ENCODE data around the gene CTSZ. TPM values are rescaled to one million over a fixed set of nuclear protein-coding genes. Genes with fewer than 3 reads are reported as not detected.
"Not testable (repeated sequence)": the region's sequence is repeated elsewhere in the genome, so short reads cannot be mapped to it uniquely, and the experiment has no call there.

Gene CTSZ
- total RNA-seq, 1 experiment from 2014 or later = 259 TPM

DNA sequence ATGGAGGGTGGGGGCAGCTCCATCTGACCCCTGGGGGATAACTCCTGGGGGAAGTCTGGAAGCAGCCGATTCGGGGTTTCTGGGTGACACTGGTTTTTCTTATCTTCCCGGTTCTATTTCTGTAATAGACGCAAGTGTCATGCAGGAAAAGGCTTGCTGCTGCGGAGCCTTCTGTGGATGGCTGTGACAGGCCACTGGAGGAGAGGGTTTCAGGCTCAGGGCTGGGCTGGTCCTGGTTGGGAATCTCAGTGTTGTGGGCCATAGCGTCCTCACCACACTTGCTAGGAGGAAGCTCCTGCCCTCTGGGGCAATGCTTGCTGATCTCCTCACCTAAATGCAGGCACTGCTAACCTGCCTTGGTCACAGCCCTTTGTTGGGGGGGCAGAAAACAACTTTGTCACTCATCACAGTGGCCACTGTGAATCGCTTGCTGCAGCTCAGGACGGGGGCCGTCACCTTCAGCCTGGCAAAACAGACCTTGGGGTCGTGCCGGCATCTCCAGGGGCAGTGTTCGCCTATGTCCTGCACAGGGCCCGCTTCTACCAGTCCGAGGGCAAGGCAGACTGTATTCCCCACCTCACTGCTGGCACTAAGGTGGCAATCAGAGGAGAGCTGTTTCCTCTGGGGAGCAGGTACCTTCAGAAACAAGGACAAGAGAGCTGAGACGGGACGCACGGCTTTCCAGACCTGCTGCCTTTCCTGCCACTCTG lies 7.8 kb upstream of the CTSZ start:
- DNase-seq (ENCODE audit: extremely low read depth, low read depth) = no peak

GRCh38 chr20:59013959-59014608 lies 7.0 kb upstream of the CTSZ start:
- DNase-seq (ENCODE audit: extremely low read depth, low read depth) = no peak

DNA sequence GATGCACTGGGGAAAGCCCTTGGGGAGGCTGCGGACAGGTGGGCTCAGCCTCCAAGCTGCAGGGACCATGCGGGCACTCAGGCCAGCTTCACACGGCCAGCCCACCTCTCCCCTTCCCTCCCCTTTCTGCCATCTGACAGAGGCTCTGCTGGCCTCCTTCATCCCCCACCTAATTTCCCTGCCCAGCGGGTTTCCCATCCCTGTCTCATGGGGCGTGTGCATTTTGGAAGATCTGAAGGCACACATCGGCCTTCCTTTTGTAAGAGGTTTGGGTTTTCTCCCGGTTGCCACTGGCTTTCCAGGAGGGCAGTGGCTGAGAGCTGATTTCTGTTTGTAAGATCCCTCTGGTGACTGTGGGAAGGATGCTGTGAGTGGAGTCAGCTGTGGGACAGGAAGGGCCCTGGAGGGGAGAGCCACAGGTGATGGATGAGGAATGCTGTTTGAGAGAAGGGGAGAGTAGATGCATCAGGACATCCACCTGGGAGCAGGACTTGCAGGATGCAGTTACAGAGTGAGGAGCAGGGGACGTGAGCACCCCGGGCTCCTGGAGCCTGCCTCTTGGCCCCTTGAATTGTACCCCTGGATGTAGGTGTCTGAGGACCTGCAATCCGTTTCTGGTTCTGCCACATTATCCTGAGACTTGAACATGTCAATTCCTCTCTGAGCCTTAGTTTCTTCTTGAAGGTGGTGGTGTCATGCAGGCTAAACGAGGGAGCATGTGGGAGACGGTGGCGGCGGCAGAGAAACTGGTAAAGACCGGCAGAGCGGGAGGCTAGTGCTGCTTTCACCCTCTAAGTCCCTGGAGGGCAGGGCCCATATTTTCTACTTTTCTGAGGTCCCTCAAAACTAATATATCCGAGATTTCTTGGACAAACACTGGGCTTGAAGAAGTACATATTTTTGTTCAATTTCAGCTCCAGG lies 6.2 kb upstream of the CTSZ start:
- DNase-seq (ENCODE audit: extremely low read depth, low read depth) = no peak

DNA sequence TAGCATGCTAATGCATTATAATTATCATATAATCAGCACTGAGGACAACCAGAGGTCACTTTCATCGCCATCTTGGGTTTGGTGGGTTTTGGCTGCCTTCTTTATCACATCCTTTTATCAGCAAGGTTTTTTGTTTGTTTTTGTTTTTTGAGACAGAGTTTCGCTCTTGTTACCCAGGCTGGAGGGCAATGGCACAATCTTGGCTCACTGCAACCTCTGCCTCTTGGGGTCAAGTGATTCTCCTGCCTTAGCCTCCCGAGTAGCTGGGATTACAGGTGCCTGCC lies 4.8 kb upstream of the CTSZ start:
- DNase-seq (ENCODE audit: extremely low read depth, low read depth) = not testable (repeated sequence)

- no peak for DNase-seq (ENCODE audit: extremely low read depth, low read depth)
These were observed 4.2 kb upstream of the CTSZ start for GRCh38 chr20:59010995-59011873.

DNA sequence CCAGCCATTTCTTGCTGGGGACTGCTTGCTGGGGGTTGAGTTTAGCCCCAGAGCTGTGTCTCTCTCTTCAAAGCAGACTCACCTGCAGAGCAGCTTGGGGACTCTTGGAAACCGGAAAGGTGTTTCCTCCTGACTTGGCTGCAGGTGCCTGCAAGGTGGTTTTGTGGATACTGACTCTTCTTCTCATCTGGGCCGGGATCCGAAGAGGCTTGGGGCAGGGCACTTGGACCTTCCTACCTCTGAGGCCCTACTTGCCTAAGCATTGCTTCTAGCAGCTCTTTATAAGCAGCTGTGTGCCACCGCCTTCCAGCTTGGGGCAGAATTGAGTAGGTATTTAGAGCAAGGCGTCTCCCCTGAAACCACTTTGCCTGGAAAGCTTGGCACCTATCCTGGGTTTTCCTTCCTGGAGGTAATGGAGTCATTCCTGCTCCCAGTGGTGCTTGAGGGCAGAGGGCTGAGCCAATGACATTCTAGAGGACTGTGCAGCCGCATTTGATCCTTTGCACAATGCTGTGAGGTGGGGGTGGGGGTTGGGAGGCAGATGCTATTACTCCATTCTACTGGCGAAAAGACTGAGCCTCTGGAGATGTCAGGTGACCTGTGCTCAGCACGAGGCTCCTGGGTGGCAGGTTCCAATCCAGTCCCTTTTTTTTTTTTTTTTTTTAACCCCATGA lies 3.4 kb upstream of the CTSZ start:
- DNase-seq (ENCODE audit: extremely low read depth, low read depth) = no peak

- DNase-seq (ENCODE audit: extremely low read depth, low read depth) = no peak
These were observed 1.8 kb upstream of the CTSZ start for GRCh38 chr20:59008715-59009336.

GRCh38 chr20:59007665-59008511 lies 834 bp upstream of the CTSZ start:
- no peak for DNase-seq (ENCODE audit: extremely low read depth, low read depth)

GRCh38 chr20:59006167-59006863 lies 739 bp downstream of the CTSZ start:
- no peak for DNase-seq (ENCODE audit: extremely low read depth, low read depth)

DNA sequence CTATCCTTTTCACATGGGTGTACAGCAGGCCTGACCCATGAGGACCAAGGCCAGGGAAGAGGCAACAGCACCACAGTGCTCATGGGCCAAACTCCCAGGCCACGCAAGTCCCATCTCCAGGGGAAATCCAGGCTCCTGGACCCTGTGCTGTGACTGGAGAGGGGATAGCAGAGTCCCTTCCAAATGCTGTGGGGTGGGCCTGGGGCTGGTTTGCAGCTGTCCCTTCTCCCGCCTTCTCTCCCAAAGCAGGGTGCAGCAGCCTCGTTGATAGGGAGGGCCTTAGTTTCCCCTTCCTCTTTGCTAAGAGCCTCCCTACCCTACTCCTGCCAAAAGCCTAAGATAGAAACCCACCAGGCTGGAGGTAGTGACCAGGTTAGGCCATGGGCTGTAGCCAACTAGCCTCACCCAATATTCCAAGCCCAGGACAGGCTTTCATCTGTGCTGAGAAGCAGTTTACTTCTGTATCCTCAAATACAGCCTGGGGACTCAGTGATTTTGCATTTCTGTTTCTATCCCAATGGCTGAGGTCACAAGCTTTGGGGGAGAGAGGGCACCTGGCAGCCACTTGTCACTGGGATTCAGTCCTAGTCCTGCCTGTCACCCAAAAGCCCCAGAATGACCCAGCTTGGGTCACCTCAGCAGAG lies 1.4 kb downstream of the CTSZ start:
- no peak for DNase-seq (ENCODE audit: extremely low read depth, low read depth)

DNA sequence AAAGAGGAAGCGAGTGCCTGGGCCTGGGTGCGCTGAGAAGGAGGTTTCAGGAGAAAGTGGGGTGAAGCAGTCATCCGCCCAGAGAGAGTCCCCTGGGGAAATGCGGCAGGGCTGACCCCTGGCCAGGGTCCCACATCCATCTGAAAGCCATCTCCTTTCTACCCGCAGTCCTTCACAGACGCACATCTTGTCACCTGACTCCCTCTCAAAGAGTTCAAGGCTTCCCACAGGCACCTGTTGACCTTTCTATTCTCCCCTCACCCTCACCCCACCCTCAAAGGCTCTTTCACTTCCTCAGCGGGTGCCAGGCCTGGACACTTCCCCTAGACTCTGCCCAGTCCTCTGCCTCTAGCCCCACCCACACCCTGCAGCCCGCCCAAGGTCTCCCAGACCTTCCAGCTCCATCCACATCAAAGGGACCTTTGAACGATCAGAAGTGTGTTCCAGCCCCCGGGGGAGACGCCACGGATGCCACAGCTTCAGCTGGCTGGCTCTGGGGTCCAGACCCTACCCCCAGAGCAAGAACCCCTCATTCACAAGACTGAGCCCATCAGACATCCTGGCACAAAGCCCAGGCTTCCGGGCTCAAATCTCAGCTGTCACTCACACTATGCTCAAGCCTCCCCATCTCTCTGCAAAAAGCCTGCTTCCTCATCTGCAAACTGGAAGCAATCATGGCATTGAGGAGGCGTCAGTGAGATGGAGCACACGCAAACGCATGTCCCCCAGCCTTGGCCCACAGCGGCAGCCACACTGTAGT lies 2.1 kb downstream of the CTSZ start:
- DNase-seq (ENCODE audit: extremely low read depth, low read depth) = no peak

- no peak for DNase-seq (ENCODE audit: extremely low read depth, low read depth)
These were observed 2.6 kb downstream of the CTSZ start for GRCh38 chr20:59004493-59004762.

DNA sequence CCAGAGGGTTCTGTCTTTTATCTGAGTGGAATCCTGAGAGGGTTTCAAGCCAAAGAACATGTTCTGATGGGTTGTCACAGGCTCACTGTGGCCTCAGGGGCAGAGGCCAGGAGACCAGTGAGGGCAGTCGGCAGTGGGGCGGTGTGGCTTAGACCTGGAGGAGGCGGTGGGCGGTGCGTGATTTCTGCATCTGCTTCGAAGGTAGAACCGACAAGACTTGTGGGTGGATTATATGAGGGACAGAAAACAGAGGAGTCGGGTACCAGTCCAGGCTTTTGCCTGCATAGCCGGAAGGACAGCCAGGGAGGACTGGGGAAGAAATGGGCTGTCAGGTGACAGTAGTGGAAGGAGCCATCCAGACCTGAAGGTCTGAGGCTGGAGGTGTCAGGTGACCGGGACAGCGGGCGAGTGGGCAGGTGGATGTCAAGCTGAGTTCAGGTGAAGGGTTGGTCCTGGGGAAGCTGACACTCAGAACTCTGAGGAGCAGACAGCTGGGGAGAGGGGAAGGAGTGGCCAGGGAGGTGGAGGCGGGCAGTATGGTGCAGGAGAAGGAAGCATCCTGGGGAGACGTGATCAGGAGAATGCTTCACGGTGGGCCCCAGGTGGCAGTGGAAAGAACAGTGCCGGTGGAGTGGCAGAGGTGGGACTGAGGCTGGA lies 3.1 kb downstream of the CTSZ start:
- DNase-seq (ENCODE audit: extremely low read depth, low read depth) = no peak

- no peak for DNase-seq (ENCODE audit: extremely low read depth, low read depth)
These were observed 4.1 kb downstream of the CTSZ start for GRCh38 chr20:59002874-59003399.

DNA sequence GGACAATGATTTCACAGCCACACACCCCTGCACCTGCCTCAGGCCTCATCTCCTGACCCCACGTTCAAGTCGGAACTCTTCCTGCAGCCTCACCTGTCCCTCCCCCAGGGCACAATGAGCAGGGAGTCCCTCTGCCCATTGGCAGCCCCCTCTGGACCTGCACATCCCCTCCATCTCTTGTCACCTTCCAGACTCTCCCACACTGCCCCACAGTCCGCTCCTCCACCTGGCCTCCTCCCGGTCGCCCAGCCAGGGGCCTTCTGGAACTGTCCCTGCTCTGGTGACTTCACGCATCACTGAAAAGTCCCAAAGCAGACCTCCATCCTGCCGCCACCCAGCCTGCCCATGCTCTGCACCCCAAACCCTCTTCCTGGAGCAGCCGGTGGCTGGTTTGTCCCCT lies 4.7 kb downstream of the CTSZ start:
- DNase-seq (ENCODE audit: extremely low read depth, low read depth) = no peak

DNA sequence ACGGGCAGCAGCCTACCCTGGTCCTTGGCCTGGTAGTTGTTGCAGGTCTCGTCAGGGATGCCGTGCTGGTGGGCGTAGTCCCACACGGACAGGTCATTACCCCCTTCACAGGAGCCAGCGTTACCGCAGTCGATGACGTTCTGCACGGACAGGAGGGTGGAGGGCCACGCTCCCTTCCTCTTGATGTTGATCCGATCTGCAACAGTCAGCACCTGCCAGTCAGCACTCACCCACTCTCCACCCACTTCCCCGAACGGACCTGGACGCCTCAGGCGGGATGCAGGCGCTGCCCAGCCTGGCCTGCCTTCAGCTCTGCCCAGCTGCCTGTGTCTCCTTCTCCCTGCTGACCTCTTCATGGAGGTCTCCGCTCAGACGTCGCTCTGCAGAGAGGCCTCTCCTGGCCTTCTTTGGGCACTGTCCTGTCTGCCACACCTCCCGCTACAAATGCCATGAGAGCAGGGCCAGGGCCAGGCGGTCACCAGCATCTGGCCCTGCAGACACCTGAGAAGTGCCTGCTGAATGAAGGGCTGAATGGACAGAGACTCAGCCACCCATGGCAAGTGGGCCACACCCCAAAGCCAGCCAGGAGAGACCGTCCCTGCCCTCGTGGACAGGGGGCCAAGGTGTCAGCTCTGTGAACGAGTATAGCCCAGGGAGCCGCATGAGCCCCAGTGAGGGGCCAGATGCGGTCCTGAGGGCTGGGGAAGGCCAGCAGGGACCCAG lies 5.4 kb downstream of the CTSZ start:
- no peak for DNase-seq (ENCODE audit: extremely low read depth, low read depth)
